ENCODE results near the gene MICU1. TPM values are rescaled to one million over a fixed set of nuclear protein-coding genes. Genes with fewer than 3 reads are reported as not detected.
"Not testable (repeated sequence)": the region's sequence is repeated elsewhere in the genome, so short reads cannot be mapped to it uniquely, and the experiment has no call there.

The MICU1 gene
- total RNA-seq, 2 experiments from 2014 or later: 27.2 to 33.6 TPM

DNA sequence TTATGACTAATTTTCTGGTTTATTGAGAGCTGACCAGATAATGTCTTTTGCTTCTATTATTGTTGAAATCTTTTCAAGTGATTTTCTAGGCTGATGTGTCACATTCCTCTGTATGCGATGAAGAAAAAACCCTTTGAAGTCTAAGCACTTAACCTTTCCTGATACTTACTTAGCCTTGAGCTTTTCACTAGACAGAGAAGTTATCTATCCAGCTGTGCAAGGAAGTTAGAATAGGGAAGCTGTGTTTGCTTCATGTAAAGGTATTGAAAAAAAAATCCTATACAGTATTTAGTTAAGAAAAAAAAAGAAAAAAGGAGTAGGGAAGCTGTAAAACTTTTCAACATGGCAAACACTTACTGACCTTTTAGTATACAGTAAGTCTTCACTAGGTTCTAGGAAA, 153.6 kb downstream of the MICU1 start:
- H3K4me1 ChIP-seq (ENCODE audit: insufficient read depth, low read length, poor library complexity, severe bottlenecking): no peaks in the 10 kb centered on the region
- peaks cover 8% of the 10 kb centered on the region; the same call in 1 of the 2 replicates for H3K36me3 ChIP-seq (ENCODE audit: insufficient read depth, low read length)
- no peaks in the 10 kb centered on the region for H4K20me1 ChIP-seq (ENCODE audit: insufficient read depth, low read length)
- CTCF ChIA-PET (ENCODE audit: unreplicated experiment): interaction anchor here (0.5 kb wide), 1 partner anchor 18 kb away, joined by 3 read pairs; no protein-coding TSS in a partner anchor
- POLR2A ChIA-PET: interaction anchor here (0.7 to 1.0 kb wide), 3 partner anchors 13 to 1518 kb away, joined by 3 read pairs; no protein-coding TSS in a partner anchor
- no TSS peak for BruUV-seq (replicated peaks)
- H3K79me2 ChIP-seq (ENCODE audit: insufficient read depth, low read depth, low read length): no peaks in the 10 kb centered on the region
- intact Hi-C loops (cut with micrococcal nuclease; ENCODE audit: unreplicated experiment): no loop called here
- no peak overlapping the region for H3K4me2 ChIP-seq (ENCODE audit: low read length)
- no peak overlapping the region for H3K4me3 ChIP-seq (ENCODE audit: low read depth, low read length, poor library complexity, severe bottlenecking)
- no peak overlapping the region for H2AFZ ChIP-seq (ENCODE audit: low read length)
- no peaks in the 10 kb centered on the region for H3K9me2 ChIP-seq (ENCODE audit: insufficient read depth, low read length)
- no peak for DNase-seq (ENCODE audit: low spot score)
- TF ChIP-seq CTCF (conservative IDR thresholded peaks at IDR 0.05; ENCODE audit: low read length) (no peak), EZH2phosphoT487 (IDR thresholded peaks at IDR 0.05; ENCODE audit: borderline replicate concordance, low read depth, low read length) (no peak)
- no peak overlapping the region for H3K27ac ChIP-seq (ENCODE audit: low read depth, low read length, poor library complexity, severe bottlenecking)
- H3K9me3 ChIP-seq (ENCODE audit: low read length): no peaks in the 10 kb centered on the region

DNA sequence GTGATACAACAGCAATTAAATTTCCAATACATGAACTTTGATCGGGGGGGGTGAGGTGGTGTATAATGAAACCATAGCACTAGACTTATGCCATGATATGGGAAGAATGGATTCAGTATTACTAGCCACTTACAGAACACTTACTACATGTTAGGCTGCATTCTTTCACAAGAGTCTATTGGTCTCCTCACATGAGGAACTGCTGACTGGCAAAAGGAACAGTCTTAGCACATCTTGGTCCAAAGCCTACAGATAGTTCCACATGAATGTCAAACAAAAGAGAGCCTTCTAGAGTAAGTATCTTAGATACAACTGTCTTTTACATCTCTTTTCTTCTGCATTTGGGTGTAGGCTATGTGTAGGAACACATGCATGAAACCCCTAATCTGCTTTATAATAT, 155.2 kb downstream of the MICU1 start:
- H3K79me2 ChIP-seq (ENCODE audit: insufficient read depth, low read depth, low read length): no peaks in the 10 kb centered on the region
- intact Hi-C loops (cut with micrococcal nuclease; ENCODE audit: unreplicated experiment): no loop called here
- TF ChIP-seq EZH2phosphoT487 (IDR thresholded peaks at IDR 0.05; ENCODE audit: borderline replicate concordance, low read depth, low read length) (no peak), CTCF (conservative IDR thresholded peaks at IDR 0.05; ENCODE audit: low read length) (no peak)
- no TSS peak for BruUV-seq (replicated peaks)
- no peak overlapping the region for H3K4me3 ChIP-seq (ENCODE audit: low read depth, low read length, poor library complexity, severe bottlenecking)
- no peaks in the 10 kb centered on the region for H3K9me3 ChIP-seq (ENCODE audit: low read length)
- H3K27ac ChIP-seq (ENCODE audit: low read depth, low read length, poor library complexity, severe bottlenecking): no peak overlapping the region
- H2AFZ ChIP-seq (ENCODE audit: low read length): no peak overlapping the region
- no peak overlapping the region for H3K4me2 ChIP-seq (ENCODE audit: low read length)
- ChIA-PET CTCF (ENCODE audit: unreplicated experiment) (no interaction called here), POLR2A (no interaction called here)
- H4K20me1 ChIP-seq (ENCODE audit: insufficient read depth, low read length): no peaks in the 10 kb centered on the region
- no peak for DNase-seq (ENCODE audit: low spot score)
- peaks cover 8% of the 10 kb centered on the region; the same call in 1 of the 2 replicates for H3K36me3 ChIP-seq (ENCODE audit: insufficient read depth, low read length)
- no peaks in the 10 kb centered on the region for H3K9me2 ChIP-seq (ENCODE audit: insufficient read depth, low read length)
- no peaks in the 10 kb centered on the region for H3K4me1 ChIP-seq (ENCODE audit: insufficient read depth, low read length, poor library complexity, severe bottlenecking)

DNA sequence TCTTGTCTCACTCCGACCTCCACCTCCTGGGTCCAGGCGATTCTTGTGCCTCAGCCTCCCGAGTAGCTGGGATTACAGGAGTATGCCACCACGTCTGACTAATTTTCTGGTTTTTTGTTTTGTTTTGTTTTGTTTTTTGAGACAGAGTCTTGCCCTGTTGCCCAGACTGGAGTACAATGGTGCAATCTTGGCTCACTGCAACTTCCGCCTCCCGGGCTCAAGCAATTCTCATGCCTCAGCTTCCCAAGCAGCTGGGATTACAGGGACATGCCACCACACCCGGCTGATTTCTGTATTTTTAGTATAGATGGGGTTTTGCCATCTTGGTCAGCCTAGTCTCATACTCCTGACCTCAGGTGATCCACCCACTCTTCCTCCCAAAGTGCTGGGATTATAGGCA, 158.8 kb downstream of the MICU1 start:
- H4K20me1 ChIP-seq (ENCODE audit: insufficient read depth, low read length); BruUV-seq (replicated peaks); H3K4me3 ChIP-seq (ENCODE audit: low read depth, low read length, poor library complexity, severe bottlenecking); H3K4me2 ChIP-seq (ENCODE audit: low read length); H3K4me1 ChIP-seq (ENCODE audit: insufficient read depth, low read length, poor library complexity, severe bottlenecking); H3K9me2 ChIP-seq (ENCODE audit: insufficient read depth, low read length); H3K27ac ChIP-seq (ENCODE audit: low read depth, low read length, poor library complexity, severe bottlenecking); H3K36me3 ChIP-seq (ENCODE audit: insufficient read depth, low read length); DNase-seq (ENCODE audit: low spot score); H3K9me3 ChIP-seq (ENCODE audit: low read length); CTCF ChIA-PET (ENCODE audit: unreplicated experiment); H3K79me2 ChIP-seq (ENCODE audit: insufficient read depth, low read depth, low read length); intact Hi-C loops (cut with micrococcal nuclease; ENCODE audit: unreplicated experiment); H2AFZ ChIP-seq (ENCODE audit: low read length): not testable (repeated sequence)
- POLR2A ChIA-PET: interaction anchor here (0.6 to 0.7 kb wide), 3 partner anchors 84 to 1636 kb away, joined by 3 read pairs; no protein-coding TSS in a partner anchor

Data from OCI-LY7 (cell line).